Embryonic facial prominence (tissue), 1 donor: ENCODE measurements around the gene SV2C.

Experiments
- DNase-seq: peaks from one replicate; pipeline ENCODE4 v3.0.0-alpha.2; 2016; ENCODE audit errors: extremely low spot score

SV2C gene

DNA sequence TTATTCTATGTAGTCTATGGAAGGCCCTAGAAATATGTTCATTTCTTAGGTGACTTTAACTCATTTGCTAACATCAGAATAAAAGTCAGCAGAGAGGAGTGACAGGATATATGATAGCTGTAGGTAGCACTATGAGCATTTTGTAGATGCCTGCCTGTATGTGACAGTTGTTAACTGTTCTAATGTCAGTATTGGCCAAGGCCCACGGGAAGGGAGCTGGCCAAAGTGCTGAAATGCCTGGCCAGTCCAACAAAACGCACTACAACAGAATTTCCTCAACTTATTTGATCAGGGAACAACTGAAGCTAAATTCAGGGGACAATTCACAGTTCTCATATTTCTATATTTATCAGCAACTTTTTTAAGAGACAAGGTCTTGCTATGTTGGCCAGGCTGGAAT is 20.8 kb downstream of the SV2C start:
- DNase-seq, result no peak

GRCh38 chr5:76106149-76106548 is 23.0 kb downstream of the SV2C start:
- no peak for DNase-seq

GRCh38 chr5:76111477-76112174 is 28.4 kb downstream of the SV2C start:
- DNase-seq, result no peak

DNA sequence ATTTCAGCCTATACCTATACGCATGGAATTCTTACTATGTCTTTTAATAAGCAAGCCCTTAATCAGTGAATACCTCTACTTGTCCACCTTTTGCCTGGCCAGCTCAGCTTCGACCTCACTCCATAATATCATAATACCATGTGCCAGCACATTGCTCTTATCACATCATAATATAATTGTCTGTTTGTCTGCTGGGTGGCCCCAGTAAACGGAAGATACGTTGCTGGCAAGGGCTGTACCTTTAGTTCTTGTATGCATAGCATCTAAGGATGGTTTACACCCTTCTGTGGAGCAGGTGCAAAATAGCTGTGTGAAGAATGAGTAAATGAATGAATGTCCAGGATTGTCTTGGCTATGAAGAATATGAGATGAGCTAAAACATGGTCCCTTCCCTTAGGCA is 29.9 kb downstream of the SV2C start:
- no peak for DNase-seq

DNA sequence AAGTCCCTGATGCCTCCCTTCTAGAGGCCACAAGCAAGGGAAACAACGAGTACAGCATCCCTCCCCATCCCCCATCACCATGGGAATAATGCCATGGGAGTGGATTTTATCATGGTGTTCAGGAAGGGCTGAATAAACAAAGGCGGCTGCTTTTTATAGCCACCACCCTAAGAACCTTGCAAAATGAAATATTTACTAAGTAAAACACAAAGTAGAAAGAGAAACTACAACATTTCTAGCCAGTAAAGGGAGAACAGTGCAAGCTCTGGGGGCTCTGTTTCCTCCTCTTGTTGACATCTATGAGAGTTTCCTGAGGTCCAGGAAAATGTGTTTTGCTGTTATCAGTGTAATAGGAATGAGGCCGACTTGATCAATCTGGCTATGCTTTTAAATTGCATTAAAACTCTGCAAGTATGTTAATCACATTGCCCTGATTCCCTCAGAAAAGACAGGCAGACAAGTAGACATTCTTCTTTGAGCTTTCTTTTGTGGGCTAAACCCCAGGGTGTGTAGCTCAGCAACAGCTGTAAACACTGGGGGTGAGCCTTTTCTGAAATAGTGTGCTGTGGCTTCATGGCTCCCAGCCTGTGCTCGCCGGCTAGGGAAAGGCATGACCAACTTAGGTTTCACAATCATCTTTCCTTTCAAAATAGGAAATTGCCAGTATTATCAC is 31.1 kb downstream of the SV2C start:
- no peak for DNase-seq

DNA sequence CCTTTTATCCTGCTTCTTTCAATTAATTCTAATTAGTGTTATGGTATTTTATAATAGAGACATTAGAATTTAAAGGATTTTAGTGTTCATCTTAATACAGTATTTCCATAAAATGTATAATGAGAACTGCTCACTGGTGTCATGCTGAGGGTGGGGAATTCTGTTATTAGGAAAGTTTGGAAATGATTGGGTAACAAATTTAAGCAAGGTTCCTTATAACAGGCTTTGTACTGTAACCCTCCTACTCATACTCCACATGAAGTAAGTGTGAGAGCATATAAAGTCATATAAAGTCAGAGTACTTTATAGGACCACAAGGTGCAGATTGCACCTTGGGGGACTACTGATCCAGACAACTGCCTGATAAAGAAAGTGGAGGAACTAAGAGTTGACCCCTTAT is 42.2 kb downstream of the SV2C start:
- no peak for DNase-seq

GRCh38 chr5:76125888-76126287 is 42.7 kb downstream of the SV2C start:
- no peak for DNase-seq

GRCh38 chr5:76134003-76134402 is 50.8 kb downstream of the SV2C start:
- no peak for DNase-seq

DNA sequence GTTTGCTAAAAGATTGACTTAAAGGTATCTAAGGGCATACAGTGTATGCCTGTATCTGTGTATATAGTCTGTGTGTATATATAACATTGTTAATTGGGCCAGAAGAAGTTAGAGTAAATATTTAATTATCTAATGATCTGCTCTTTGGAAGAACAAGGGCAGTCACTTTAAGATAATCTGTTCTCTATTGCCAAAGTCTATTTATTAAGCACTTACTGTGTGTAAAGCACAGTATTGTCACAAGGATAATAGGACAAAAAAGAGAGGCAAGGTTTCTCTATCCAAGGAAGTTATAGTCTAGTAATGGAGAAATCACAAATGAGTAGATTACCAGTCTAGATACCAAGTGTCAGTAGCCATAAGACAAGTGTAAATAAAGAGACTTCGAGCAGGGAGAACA is 51.5 kb downstream of the SV2C start:
- DNase-seq, result no peak

DNA sequence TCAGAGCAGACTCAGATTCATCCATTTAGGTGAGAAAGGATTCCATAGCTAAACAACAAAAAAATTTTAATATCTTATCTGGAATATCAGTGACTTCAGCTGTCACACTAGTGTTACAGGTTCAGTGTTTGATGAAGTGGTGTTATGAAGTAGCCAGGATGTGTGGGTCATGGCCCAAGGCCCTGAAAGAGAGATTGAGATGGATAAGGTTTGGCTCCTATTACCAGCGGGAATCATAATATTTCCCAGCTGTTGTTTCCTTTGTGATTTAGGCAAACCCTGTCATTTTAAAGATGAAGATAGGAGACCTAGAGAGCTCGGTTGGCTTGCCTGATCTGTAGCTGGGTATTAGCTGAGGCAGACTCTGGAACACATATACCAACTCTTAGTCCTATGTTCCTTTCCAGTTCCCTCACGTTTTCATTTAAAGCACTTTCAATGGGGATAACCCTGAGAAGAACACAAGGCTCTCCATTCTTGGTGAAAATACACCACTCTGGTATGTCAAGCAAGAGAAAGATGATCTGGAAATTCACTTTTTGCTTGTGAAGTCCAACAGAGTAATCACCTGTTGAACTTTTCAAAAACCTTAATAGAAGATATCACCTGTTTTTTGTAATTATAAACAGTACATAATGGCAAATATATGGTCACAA is 54.8 kb downstream of the SV2C start:
- DNase-seq, result no peak

DNA sequence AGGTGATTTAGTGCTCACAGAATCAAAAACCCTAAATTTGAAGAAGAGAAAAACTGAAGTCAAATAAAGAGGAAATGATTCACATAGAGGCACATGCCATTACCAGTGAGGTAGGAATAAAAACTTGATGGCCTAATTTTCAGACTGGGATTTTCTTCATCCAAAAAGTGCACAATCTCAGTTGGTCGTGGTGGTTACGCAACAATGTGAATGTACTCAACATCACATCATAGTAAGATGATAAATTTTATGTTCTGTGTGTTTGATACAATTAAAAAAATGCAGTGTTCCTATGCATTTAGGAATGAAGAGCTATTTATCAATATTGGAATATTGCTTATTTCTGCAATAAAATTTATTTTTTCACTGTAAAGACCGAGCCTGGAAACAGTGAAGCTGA is 60.7 kb downstream of the SV2C start:
- DNase-seq, result no peak

- no peak for DNase-seq
Observed at GRCh38 chr5:76144513-76145274, 61.5 kb downstream of the SV2C start.

GRCh38 chr5:76145945-76146344 is 62.8 kb downstream of the SV2C start:
- DNase-seq, result no peak

- DNase-seq, result no peak
Observed at GRCh38 chr5:76149636-76150035, 66.5 kb downstream of the SV2C start.

DNA sequence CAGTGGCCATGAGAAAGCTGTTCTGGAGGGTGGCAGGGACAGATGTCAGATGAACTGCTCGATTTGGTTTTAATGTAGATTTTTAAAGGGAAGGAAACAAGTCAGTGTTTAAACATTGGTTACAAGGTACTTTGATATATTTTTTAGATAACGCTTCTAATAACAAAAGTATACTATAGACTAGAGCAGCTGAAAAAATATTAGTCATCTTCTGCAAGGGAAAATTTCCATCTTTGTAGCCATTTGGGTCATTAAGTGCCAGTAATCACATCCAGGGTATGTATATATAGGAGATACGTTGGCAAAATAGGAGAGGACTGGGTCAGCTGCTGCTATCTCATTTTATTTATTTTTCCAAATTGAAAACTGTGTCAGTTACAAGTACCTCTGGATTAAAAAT is 69.0 kb downstream of the SV2C start:
- no peak for DNase-seq

GRCh38 chr5:76152700-76153099 is 69.5 kb downstream of the SV2C start:
- no peak for DNase-seq

- no peak for DNase-seq
Observed at GRCh38 chr5:76153271-76153670, 70.1 kb downstream of the SV2C start.

- DNase-seq, result no peak
Observed at GRCh38 chr5:76154009-76154690, 71.0 kb downstream of the SV2C start.

GRCh38 chr5:76155536-76155935 is 72.4 kb downstream of the SV2C start:
- no peak for DNase-seq

GRCh38 chr5:76162335-76162734 is 79.2 kb downstream of the SV2C start:
- DNase-seq, result no peak

GRCh38 chr5:76163111-76163628 is 80.0 kb downstream of the SV2C start:
- DNase-seq, result no peak

- no peak for DNase-seq
Observed at GRCh38 chr5:76165029-76165428, 81.8 kb downstream of the SV2C start.
